HepG2 (cell line): ENCODE results near the gene BBOF1. TPM values are rescaled to one million over a fixed set of nuclear protein-coding genes. Genes with fewer than 3 reads are reported as not detected.

Experiments used
- FLYWCH1 ChIP-seq: sonication (generic); formaldehyde crosslinking; IDR thresholded peaks from 2 replicates; pipeline ENCODE4 v1.8.1; 2023; ENCODE audit warnings: mild to moderate bottlenecking, missing genetic modification reagents
- FOXK1 ChIP-seq: sonication (generic); formaldehyde crosslinking; IDR thresholded peaks from 2 replicates; pipeline ENCODE4 v1.4.0; 2020; ENCODE audit warnings: low read depth, missing genetic modification reagents, borderline replicate concordance
- KLF9 ChIP-seq: IDR thresholded peaks from 2 replicates; pipeline ENCODE4 v1.6.1; 2016; ENCODE audit warnings: low read depth
- MXD4 ChIP-seq: IDR thresholded peaks from 2 replicates; pipeline ENCODE4 v1.6.1; 2016; ENCODE audit warnings: mild to moderate bottlenecking, missing biosample characterization, missing genetic modification reagents
- NFE2L1 ChIP-seq: sonication (generic); formaldehyde crosslinking; IDR thresholded peaks from 2 replicates; pipeline ENCODE4 v1.4.0; 2020; ENCODE audit warnings: missing genetic modification reagents, mild to moderate bottlenecking, borderline replicate concordance
- POLR2A ChIP-seq, 2 experiments: IDR thresholded peaks; 2 replicates each; pipeline ENCODE4 v1.6.1; 2011; ENCODE audit warnings: low read depth in 2 of 2, low read length in 2 of 2, mild to moderate bottlenecking in 1 of 2, moderate library complexity in 1 of 2; ENCODE audit not compliant: insufficient read depth in 1 of 2
- PRDM10 ChIP-seq: sonication (generic); formaldehyde crosslinking; IDR thresholded peaks from 2 replicates; pipeline ENCODE4 v1.4.0; 2020; ENCODE audit warnings: low read depth, missing genetic modification reagents
- REPIN1 ChIP-seq: sonication (generic); formaldehyde crosslinking; IDR thresholded peaks from 2 replicates; pipeline ENCODE4 v1.8.0; 2022; ENCODE audit warnings: missing genetic modification reagents, low read depth, mild to moderate bottlenecking, borderline replicate concordance
- RXRA ChIP-seq: sonication (generic); formaldehyde crosslinking; IDR thresholded peaks from 2 replicates; pipeline ENCODE4 v1.5.1; 2020; ENCODE audit warnings: missing genetic modification reagents
- SMARCC2 ChIP-seq: fragments of 450-650 bp; IDR thresholded peaks from 2 replicates; pipeline ENCODE4 v1.6.1; 2017; ENCODE audit warnings: antibody characterized with exemption, mild to moderate bottlenecking
- SSRP1 ChIP-seq: IDR thresholded peaks from 2 replicates; pipeline ENCODE4 v1.6.1; 2016; ENCODE audit warnings: control low read depth
- YEATS4 ChIP-seq: sonication (generic); formaldehyde crosslinking; IDR thresholded peaks from 2 replicates; pipeline ENCODE4 v1.4.0; 2020; ENCODE audit warnings: missing genetic modification reagents, borderline replicate concordance
- ZBTB43 ChIP-seq: sonication (generic); formaldehyde crosslinking; conservative IDR thresholded peaks from 2 replicates; pipeline ENCODE4 v1.4.0; 2020; ENCODE audit warnings: missing genetic modification reagents
- ZFP41 ChIP-seq: sonication (generic); formaldehyde crosslinking; IDR thresholded peaks from 2 replicates; pipeline ENCODE4 v1.4.0; 2020; ENCODE audit warnings: mild to moderate bottlenecking, missing genetic modification reagents, borderline replicate concordance
- ZNF256 ChIP-seq: sonication (generic); formaldehyde crosslinking; conservative IDR thresholded peaks from 2 replicates; pipeline ENCODE4 v1.4.0; 2020; ENCODE audit warnings: missing genetic modification reagents
- ZNF362 ChIP-seq: sonication (generic); formaldehyde crosslinking; IDR thresholded peaks from 2 replicates; pipeline ENCODE4 v1.4.0; 2020; ENCODE audit warnings: missing genetic modification reagents, mild to moderate bottlenecking, borderline replicate concordance
- ZNF629 ChIP-seq: sonication (generic); formaldehyde crosslinking; conservative IDR thresholded peaks from 2 replicates; pipeline ENCODE4 v1.5.0; 2020; ENCODE audit warnings: missing genetic modification reagents
- polyA plus RNA-seq, 8 experiments: library from polyadenylated mRNA; depleted of rRNA in 3 of 8; stranded (reverse) in 7 of 8; unstranded in 1 of 8; fragments of >200 nt; fragmentation: Illumina TruSeq in 4 of 8; extraction: Trizol in 4 of 8; gene quantifications; 2 replicates each; pipeline versions ENCODE4 v1.2.1 to v1.2.3, GENCODE V29; 2011 to 2016; ENCODE audit warnings: low read depth in 4 of 8, missing spikeins in 1 of 8, mixed read lengths in 1 of 8; ENCODE audit not compliant: insufficient read depth in 1 of 8
- total RNA-seq, 5 experiments: library from RNA; depleted of rRNA; stranded (reverse); fragments of >200 nt; fragmentation: Illumina TruSeq; extraction: Trizol; gene quantifications; 2 replicates each; pipeline ENCODE4 v1.2.3, GENCODE V29; 2016; ENCODE audit warnings: low read depth in 1 of 5
- TF ChIP-seq, protein P1 (sequence below): sonication (generic); formaldehyde crosslinking; IDR thresholded peaks from 2 replicates; pipeline ENCODE4 v1.5.1; 2020; ENCODE audit warnings: mild to moderate bottlenecking, missing genetic modification reagents, borderline replicate concordance

Gene BBOF1
- total and polyA plus RNA-seq, 2 of the 13 experiments (the other 11 are each of a cell fraction or from before 2014, with no cell fraction given), result 1.6 to 2.3 TPM

DNA sequence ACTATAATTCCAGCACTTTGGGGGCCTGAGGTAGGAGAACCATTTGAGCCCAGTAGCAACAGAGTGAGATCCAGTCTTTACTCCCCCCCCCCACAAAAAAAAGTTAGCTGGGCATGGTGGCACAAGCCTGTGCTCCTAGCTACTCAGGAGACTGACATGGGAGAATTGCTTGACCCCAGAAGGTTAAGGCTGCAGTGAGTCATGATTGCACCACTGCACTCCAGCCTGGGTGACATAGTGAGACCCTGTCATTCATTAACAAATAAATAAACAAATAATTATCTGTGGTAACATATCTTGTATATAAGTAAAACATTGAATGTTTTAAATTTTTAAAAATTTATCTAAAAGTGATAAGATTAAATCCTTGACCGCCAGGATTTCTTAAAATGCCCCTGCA lies 4.8 kb upstream of the BBOF1 start (continued):
- TF ChIP-seq ZBTB43 (CRISPR knock-in tag) (no peak), POLR2A (IDR thresholded peaks at IDR 0.05; ENCODE audit: insufficient read depth in 1 of 2, low read depth in 2 of 2, low read length in 2 of 2) (no peak), ZNF256 (CRISPR knock-in tag) (no peak), SSRP1 (CRISPR knock-in tag) (no peak), SMARCC2 (0 out of 2 replicates have a peak, but pooled peaks have one; percentile 11), PRDM10 (no peak), RXRA (peak; percentile 49; the same call in 1 of the 2 replicates), FLYWCH1 (no peak), KLF9 (CRISPR knock-in tag) (no peak), ZFP41 (CRISPR knock-in tag) (no peak), MXD4 (CRISPR knock-in tag) (no peak), YEATS4 (CRISPR knock-in tag) (no peak), NFE2L1 (CRISPR knock-in tag) (no peak), REPIN1 (CRISPR knock-in tag) (no peak), ZNF362 (CRISPR knock-in tag) (no peak), FOXK1 (peak; percentile 30; the same call in 1 of the 2 replicates), ZNF629 (CRISPR knock-in tag) (no peak)
- TF ChIP-seq, protein P1, sequence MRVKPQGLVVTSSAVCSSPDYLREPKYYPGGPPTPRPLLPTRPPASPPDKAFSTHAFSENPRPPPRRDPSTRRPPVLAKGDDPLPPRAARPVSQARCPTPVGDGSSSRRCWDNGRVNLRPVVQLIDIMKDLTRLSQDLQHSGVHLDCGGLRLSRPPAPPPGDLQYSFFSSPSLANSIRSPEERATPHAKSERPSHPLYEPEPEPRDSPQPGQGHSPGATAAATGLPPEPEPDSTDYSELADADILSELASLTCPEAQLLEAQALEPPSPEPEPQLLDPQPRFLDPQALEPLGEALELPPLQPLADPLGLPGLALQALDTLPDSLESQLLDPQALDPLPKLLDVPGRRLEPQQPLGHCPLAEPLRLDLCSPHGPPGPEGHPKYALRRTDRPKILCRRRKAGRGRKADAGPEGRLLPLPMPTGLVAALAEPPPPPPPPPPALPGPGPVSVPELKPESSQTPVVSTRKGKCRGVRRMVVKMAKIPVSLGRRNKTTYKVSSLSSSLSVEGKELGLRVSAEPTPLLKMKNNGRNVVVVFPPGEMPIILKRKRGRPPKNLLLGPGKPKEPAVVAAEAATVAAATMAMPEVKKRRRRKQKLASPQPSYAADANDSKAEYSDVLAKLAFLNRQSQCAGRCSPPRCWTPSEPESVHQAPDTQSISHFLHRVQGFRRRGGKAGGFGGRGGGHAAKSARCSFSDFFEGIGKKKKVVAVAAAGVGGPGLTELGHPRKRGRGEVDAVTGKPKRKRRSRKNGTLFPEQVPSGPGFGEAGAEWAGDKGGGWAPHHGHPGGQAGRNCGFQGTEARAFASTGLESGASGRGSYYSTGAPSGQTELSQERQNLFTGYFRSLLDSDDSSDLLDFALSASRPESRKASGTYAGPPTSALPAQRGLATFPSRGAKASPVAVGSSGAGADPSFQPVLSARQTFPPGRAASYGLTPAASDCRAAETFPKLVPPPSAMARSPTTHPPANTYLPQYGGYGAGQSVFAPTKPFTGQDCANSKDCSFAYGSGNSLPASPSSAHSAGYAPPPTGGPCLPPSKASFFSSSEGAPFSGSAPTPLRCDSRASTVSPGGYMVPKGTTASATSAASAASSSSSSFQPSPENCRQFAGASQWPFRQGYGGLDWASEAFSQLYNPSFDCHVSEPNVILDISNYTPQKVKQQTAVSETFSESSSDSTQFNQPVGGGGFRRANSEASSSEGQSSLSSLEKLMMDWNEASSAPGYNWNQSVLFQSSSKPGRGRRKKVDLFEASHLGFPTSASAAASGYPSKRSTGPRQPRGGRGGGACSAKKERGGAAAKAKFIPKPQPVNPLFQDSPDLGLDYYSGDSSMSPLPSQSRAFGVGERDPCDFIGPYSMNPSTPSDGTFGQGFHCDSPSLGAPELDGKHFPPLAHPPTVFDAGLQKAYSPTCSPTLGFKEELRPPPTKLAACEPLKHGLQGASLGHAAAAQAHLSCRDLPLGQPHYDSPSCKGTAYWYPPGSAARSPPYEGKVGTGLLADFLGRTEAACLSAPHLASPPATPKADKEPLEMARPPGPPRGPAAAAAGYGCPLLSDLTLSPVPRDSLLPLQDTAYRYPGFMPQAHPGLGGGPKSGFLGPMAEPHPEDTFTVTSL (CRISPR knock-in tag), result peak; percentile 38; the same call in 1 of the 2 replicates
